GM19193 (cell line): ENCODE data around the gene RPA1.

Experiments
- POLR2A ChIP-seq: IDR thresholded peaks from 4 replicates; pipeline ENCODE4 v1.6.1; 2011; ENCODE audit not compliant: insufficient read depth, insufficient read length; ENCODE audit errors: extremely low read depth

RPA1 gene

GRCh38 chr17:1829592-1830257, at the start of gene RPA1, which contains the start of gene SMYD4:
Gene RPA1, plus strand, starts transcription at chr17:1830005. Its CDS starts 89 bp downstream, at chr17:1830094.
Gene SMYD4, minus strand, starts transcription at chr17:1829902. Its CDS starts 1,908 bp downstream, at chr17:1827994.
- peak; percentile 90 for TF ChIP-seq POLR2A

GRCh38 chr17:1782171-1782567, 47.6 kb upstream of the RPA1 start:
- no peak for TF ChIP-seq POLR2A

- TF ChIP-seq POLR2A = no peak
Observed at GRCh38 chr17:1783271-1783670, 46.5 kb upstream of the RPA1 start.

GRCh38 chr17:1783834-1784611, 45.8 kb upstream of the RPA1 start:
- TF ChIP-seq POLR2A = no peak

- TF ChIP-seq POLR2A = no peak
Observed at GRCh38 chr17:1785930-1786329, 43.9 kb upstream of the RPA1 start.

GRCh38 chr17:1786708-1787107, 43.1 kb upstream of the RPA1 start:
- no peak for TF ChIP-seq POLR2A

- TF ChIP-seq POLR2A = no peak
Observed at GRCh38 chr17:1787301-1787902, 42.4 kb upstream of the RPA1 start.

- TF ChIP-seq POLR2A = no peak
Observed at GRCh38 chr17:1789936-1790335, 39.9 kb upstream of the RPA1 start.

GRCh38 chr17:1792495-1793446, 37.0 kb upstream of the RPA1 start:
- TF ChIP-seq POLR2A = no peak

- no peak for TF ChIP-seq POLR2A
Observed at GRCh38 chr17:1793447-1793806, 36.4 kb upstream of the RPA1 start.

- TF ChIP-seq POLR2A = no peak
Observed at GRCh38 chr17:1796800-1797199, 33.0 kb upstream of the RPA1 start.

- TF ChIP-seq POLR2A = no peak
Observed at GRCh38 chr17:1797323-1797722, 32.5 kb upstream of the RPA1 start.

GRCh38 chr17:1800240-1800639, 29.6 kb upstream of the RPA1 start:
- TF ChIP-seq POLR2A = no peak

GRCh38 chr17:1800712-1801111, 29.1 kb upstream of the RPA1 start:
- no peak for TF ChIP-seq POLR2A

- no peak for TF ChIP-seq POLR2A
Observed at GRCh38 chr17:1802429-1802828, 27.4 kb upstream of the RPA1 start.

- no peak for TF ChIP-seq POLR2A
Observed at GRCh38 chr17:1803280-1803679, 26.5 kb upstream of the RPA1 start.

- TF ChIP-seq POLR2A = no peak
Observed at GRCh38 chr17:1807890-1808289, 21.9 kb upstream of the RPA1 start.
